Gastrocnemius medialis (tissue), 4 donors: ENCODE results near the gene NUBPL. TPM values are rescaled to one million over a fixed set of nuclear protein-coding genes. Genes with fewer than 3 reads are reported as not detected.

Experiments used
- ATAC-seq, 2 donors: fragments of 150-250 bp; one replicate each; pipeline ENCODE4 v1.9.1; 2016
- DNase-seq, 2 donors: peaks; one replicate each; pipeline ENCODE4 v3.0.0-alpha.2; 2019
- H3K27ac ChIP-seq, 4 donors: fragments of 200-600 bp; sonication (generic); 1 replicate in 1 of 4; 2 replicates in 3 of 4; pipeline ENCODE4 v1.5.1; 2016 to 2018; ENCODE audit warnings: mild to moderate bottlenecking in 2 of 4, moderate library complexity in 1 of 4
- H3K27me3 ChIP-seq, 3 donors: fragments of 200-600 bp; sonication (generic) in 2 of 3; 1 replicate in 1 of 3; 2 replicates in 2 of 3; pipeline versions ENCODE4 v1.5.1 to v1.6.0; 2016 to 2019; ENCODE audit warnings: mild to moderate bottlenecking in 1 of 3, moderate library complexity in 1 of 3
- H3K36me3 ChIP-seq, 2 donors: fragments of 200-600 bp; sonication (generic) in 1 of 2; one replicate each; pipeline ENCODE4 v1.5.1; 2017 to 2018
- H3K4me1 ChIP-seq, 2 donors: fragments of 200-600 bp; sonication (generic) in 1 of 2; one replicate each; pipeline ENCODE4 v1.5.1; 2016 to 2017; ENCODE audit warnings: mild to moderate bottlenecking in 2 of 2
- H3K4me3 ChIP-seq, 4 donors: fragments of 200-600 bp; sonication (generic) in 3 of 4; 1 replicate in 1 of 4; 2 replicates in 3 of 4; pipeline ENCODE4 v1.5.1; 2016 to 2019; ENCODE audit warnings: mild to moderate bottlenecking in 2 of 4
- H3K9me3 ChIP-seq, 3 donors: fragments of 200-600 bp; sonication (generic) in 2 of 3; 1 replicate in 1 of 3; 2 replicates in 2 of 3; pipeline ENCODE4 v1.5.1; 2016 to 2019
- CTCF ChIP-seq, 5 experiments: fragments of 450-650 bp in 3 of 5; fragments of 200-600 bp in 2 of 5; sonication (generic) in 2 of 5; IDR thresholded peaks in 4 of 5; conservative IDR thresholded peaks in 1 of 5; 1 replicate in 4 of 5; 2 replicates in 1 of 5; pipeline ENCODE4 v1.5.1; 2016 to 2019; ENCODE audit warnings: antibody characterized with exemption in 5 of 5, mild to moderate bottlenecking in 3 of 5, moderate library complexity in 3 of 5
- POLR2A ChIP-seq, 2 donors: fragments of 450-650 bp; IDR thresholded peaks; one replicate each; pipeline ENCODE4 v1.6.1; 2017; ENCODE audit warnings: antibody characterized with exemption in 2 of 2, mild to moderate bottlenecking in 2 of 2, moderate library complexity in 2 of 2
- in situ Hi-C, 4 donors: fragments of 200-750 bp; cut with MboI; loops; one replicate each; pipeline versions ENCODE4 v1.15.0 to v1.8.0; 2017; ENCODE audit warnings: low sequenced_read_pairs in 4 of 4
- intact Hi-C: fragments of 100-400 bp; cut with DNase I; formaldehyde crosslinking; loops from one replicate; pipeline ENCODE4 v1.15.1; 2023; ENCODE audit warnings: low total_unique reads
- total RNA-seq, 4 donors: library from RNA; depleted of rRNA; stranded (reverse); fragments of >200 nt; gene quantifications; one replicate each; pipeline versions ENCODE4 v1.1.0 to v1.2.3, GENCODE V29; 2016

The NUBPL gene
- total RNA-seq, 4 donors from 2014 or later: 4.5 to 12.3 (median 7.7) TPM

- Histone ChIP-seq H3K36me3 (peaks cover 0 to 7% of the 10 kb centered on the region in 2 donors), H3K27me3 (no peaks in the 10 kb centered on the region), H3K27ac (peak overlapping the region; percentile 1 to 43 (median 10)), H3K9me3 (no peaks in the 10 kb centered on the region), H3K4me3 (no peak overlapping the region), H3K4me1 (peaks cover 5 to 12% of the 10 kb centered on the region in 2 donors)
- in situ Hi-C loops: no loop called here
- no peak for TF ChIP-seq POLR2A (IDR thresholded peaks at IDR 0.05)
- no peak for TF ChIP-seq CTCF (IDR thresholded peaks at IDR 0.05 in 4 of 5, conservative IDR thresholded peaks at IDR 0.05 in 1 of 5)
- intact Hi-C loops: no loop called here
- ATAC-seq: no peak
- DNase-seq: no peak
These were observed 7.0 kb downstream of the NUBPL start for GRCh38 chr14:31568161-31568560.

- Histone ChIP-seq H3K27me3 (no peaks in the 10 kb centered on the region), H3K9me3 (no peaks in the 10 kb centered on the region), H3K27ac (peak overlapping the region in 2 of 4 donors; percentile 11 to 43), H3K4me3 (no peak overlapping the region), H3K36me3 (peaks cover 0 to 7% of the 10 kb centered on the region in 2 donors), H3K4me1 (peaks cover 5 to 11% of the 10 kb centered on the region in 2 donors)
- TF ChIP-seq CTCF (IDR thresholded peaks at IDR 0.05 in 4 of 5, conservative IDR thresholded peaks at IDR 0.05 in 1 of 5) (no peak), POLR2A (IDR thresholded peaks at IDR 0.05) (no peak)
- ATAC-seq: peak in 1 of 2 donors; percentile 41
- intact Hi-C loops: no loop called here
- in situ Hi-C loops: no loop called here
- no peak for DNase-seq
These were observed 7.5 kb downstream of the NUBPL start for GRCh38 chr14:31568671-31569070.

- Histone ChIP-seq H3K4me1 (peaks cover 5 to 11% of the 10 kb centered on the region in 2 donors), H3K36me3 (no peaks in the 10 kb centered on the region), H3K9me3 (no peaks in the 10 kb centered on the region), H3K27ac (no peak overlapping the region), H3K27me3 (no peaks in the 10 kb centered on the region), H3K4me3 (no peak overlapping the region)
- TF ChIP-seq POLR2A (IDR thresholded peaks at IDR 0.05) (no peak), CTCF (IDR thresholded peaks at IDR 0.05 in 4 of 5, conservative IDR thresholded peaks at IDR 0.05 in 1 of 5) (no peak)
- DNase-seq (no peak), ATAC-seq (no peak)
- in situ Hi-C loops: no loop called here
- intact Hi-C loops: no loop called here
These were observed 11.8 kb downstream of the NUBPL start for GRCh38 chr14:31572955-31573354.

- no peak for ATAC-seq
- H3K9me3 ChIP-seq: no peaks in the 10 kb centered on the region
- peaks cover 11 to 18% of the 10 kb centered on the region in 2 donors for H3K4me1 ChIP-seq
- H3K4me3 ChIP-seq: no peak overlapping the region
- in situ Hi-C loops: no loop called here
- no peak for DNase-seq
- H3K36me3 ChIP-seq: no peaks in the 10 kb centered on the region
- H3K27ac ChIP-seq: no peak overlapping the region
- no peaks in the 10 kb centered on the region for H3K27me3 ChIP-seq
- TF ChIP-seq CTCF (IDR thresholded peaks at IDR 0.05 in 4 of 5, conservative IDR thresholded peaks at IDR 0.05 in 1 of 5) (no peak), POLR2A (IDR thresholded peaks at IDR 0.05) (no peak)
- intact Hi-C loops: no loop called here
These were observed 15.7 kb downstream of the NUBPL start for GRCh38 chr14:31576949-31577348.

GRCh38 chr14:31578266-31578665 lies 17.1 kb downstream of the NUBPL start:
- Histone ChIP-seq H3K9me3 (no peaks in the 10 kb centered on the region), H3K4me3 (no peak overlapping the region), H3K36me3 (no peaks in the 10 kb centered on the region), H3K27ac (peak overlapping the region in 2 of 4 donors; percentile 32 to 56), H3K4me1 (peaks cover 20 to 27% of the 10 kb centered on the region in 2 donors), H3K27me3 (no peaks in the 10 kb centered on the region)
- in situ Hi-C loops (no loop called here), intact Hi-C loops (no loop called here)
- TF ChIP-seq CTCF (IDR thresholded peaks at IDR 0.05 in 4 of 5, conservative IDR thresholded peaks at IDR 0.05 in 1 of 5) (no peak), POLR2A (IDR thresholded peaks at IDR 0.05) (no peak)
- ATAC-seq (peak; percentile 50 to 54), DNase-seq (no peak)
